HL-60 (cell line): ENCODE data around the gene SLC25A23.
"Not testable (repeated sequence)": the region's sequence is repeated elsewhere in the genome, so short reads cannot be mapped to it uniquely, and the experiment has no call there.

Experiments used
- DNase-seq, 2 experiments: peaks; one replicate each; pipeline ENCODE4 v3.0.0-alpha.2; 2010 to 2020; ENCODE audit warnings: low read depth in 1 of 2, low spot score in 1 of 2
- H3K27ac ChIP-seq: fragments of 250-450 bp; sonication (Bioruptor Pico); replicated peaks from 2 replicates; pipeline ENCODE4 v1.5.1; 2020; ENCODE audit warnings: mild to moderate bottlenecking, moderate library complexity
- H3K27me3 ChIP-seq: fragments of 250-450 bp; sonication (Bioruptor Pico); 2 replicates; pipeline ENCODE4 v1.5.1; 2021; ENCODE audit warnings: mild to moderate bottlenecking, moderate library complexity; ENCODE audit not compliant: insufficient read depth, poor library complexity, severe bottlenecking
- H3K4me3 ChIP-seq: replicated peaks from 2 replicates; pipeline ENCODE4 v1.5.1; 2011; ENCODE audit warnings: mild to moderate bottlenecking, control low read depth, low read length; ENCODE audit not compliant: insufficient read depth
- CTCF ChIP-seq: IDR thresholded peaks from one replicate; pipeline ENCODE4 v1.5.1; 2011; ENCODE audit warnings: low read length, control low read depth, inconsistent platforms; ENCODE audit not compliant: insufficient read depth
- GABPA ChIP-seq: IDR thresholded peaks from 2 replicates; pipeline ENCODE4 v1.6.1; 2012; ENCODE audit warnings: low read depth
- POLR2AphosphoS5 ChIP-seq: IDR thresholded peaks from 2 replicates; pipeline ENCODE4 v1.6.1; 2012; ENCODE audit warnings: low read depth
- REST ChIP-seq: IDR thresholded peaks from 2 replicates; pipeline ENCODE4 v1.6.1; 2012; ENCODE audit warnings: low read depth; ENCODE audit not compliant: insufficient replicate concordance
- SPI1 ChIP-seq: IDR thresholded peaks from 2 replicates; pipeline ENCODE4 v1.6.1; 2012; ENCODE audit warnings: low read depth, mild to moderate bottlenecking, borderline replicate concordance
- long read RNA-seq: library from polyadenylated mRNA; unstranded; transcript quantifications from one replicate; pipeline ENCODE4 v2.0.0, GENCODE V29; 2020

The SLC25A23 gene
- long read RNA-seq, partial matches to known transcripts: 0 of 10 reads
- long read RNA-seq, other reads (novel, unspliced or antisense): 8 of 10 reads

- H3K27me3 ChIP-seq: peaks cover 8% of the 10 kb centered on the region
- TF ChIP-seq GABPA (no peak), SPI1 (no peak), REST (no peak), POLR2AphosphoS5 (no peak)
- H3K27ac ChIP-seq: peak within 1 kb of the TSS; percentile 61
- H3K4me3 ChIP-seq: peak within 1 kb of the TSS; percentile 70
- peak; percentile 40 to 60 for DNase-seq
These were observed at the start of gene SLC25A23 for GRCh38 chr19:6459262-6460098. Gene SLC25A23 (minus strand): TSS chr19:6459792. CDS start chr19:6459628, 164 bp downstream.

GRCh38 chr19:6508028-6508771, 48.6 kb upstream of the SLC25A23 start:
- H3K27me3 ChIP-seq, H3K4me3 ChIP-seq, H3K27ac ChIP-seq, DNase-seq: not testable (repeated sequence)

GRCh38 chr19:6503407-6504201, 44.0 kb upstream of the SLC25A23 start:
- no peak overlapping the region for H3K4me3 ChIP-seq
- TF ChIP-seq CTCF (no peak), POLR2AphosphoS5 (no peak), SPI1 (no peak), REST (no peak), GABPA (no peak)
- no peak for DNase-seq
- no peak overlapping the region for H3K27ac ChIP-seq
- H3K27me3 ChIP-seq: peaks cover 23% of the 10 kb centered on the region

GRCh38 chr19:6501740-6502648, 42.4 kb upstream of the SLC25A23 start, which contains the start of gene TUBB4A:
Gene TUBB4A (minus strand): TSS chr19:6502309. CDS start chr19:6502212, 97 bp downstream.
- TF ChIP-seq GABPA (no peak), REST (no peak), POLR2AphosphoS5 (no peak), CTCF (no peak), SPI1 (no peak)
- peaks cover 23% of the 10 kb centered on the region for H3K27me3 ChIP-seq
- no peak within 1 kb of the TSS for H3K27ac ChIP-seq
- H3K4me3 ChIP-seq: peak within 1 kb of the TSS; percentile 18
- DNase-seq: no peak
